HepG2 (cell line): ENCODE data around the gene NTSR2. TPM values are rescaled to one million over a fixed set of nuclear protein-coding genes. Genes with fewer than 3 reads are reported as not detected.

Source experiments
- AHR ChIP-seq: IDR thresholded peaks from 2 replicates; pipeline ENCODE4 v1.6.1; 2018; ENCODE audit warnings: missing genetic modification reagents, missing compliant biosample characterization
- ARID4A ChIP-seq: sonication (generic); formaldehyde crosslinking; IDR thresholded peaks from 2 replicates; pipeline ENCODE4 v1.5.0; 2020; ENCODE audit warnings: mild to moderate bottlenecking, missing genetic modification reagents, borderline replicate concordance
- CBX1 ChIP-seq: IDR thresholded peaks from one replicate; pipeline ENCODE4 v1.6.1; 2016; ENCODE audit warnings: antibody characterized with exemption, low read depth
- HBP1 ChIP-seq: IDR thresholded peaks from 2 replicates; pipeline ENCODE4 v1.6.1; 2016; ENCODE audit warnings: low read depth, control low read depth
- IKZF5 ChIP-seq: IDR thresholded peaks from 2 replicates; pipeline ENCODE4 v1.6.1; 2018; ENCODE audit warnings: missing genetic modification reagents, mild to moderate bottlenecking, missing compliant biosample characterization
- KDM5B ChIP-seq: sonication (generic); formaldehyde crosslinking; IDR thresholded peaks from 2 replicates; pipeline ENCODE4 v1.4.0; 2020; ENCODE audit warnings: missing genetic modification reagents, mild to moderate bottlenecking, borderline replicate concordance
- KLF13 ChIP-seq: sonication (generic); formaldehyde crosslinking; IDR thresholded peaks from 2 replicates; pipeline ENCODE4 v1.4.0; 2020; ENCODE audit warnings: mild to moderate bottlenecking, missing genetic modification reagents
- MIXL1 ChIP-seq: IDR thresholded peaks from 2 replicates; pipeline ENCODE4 v1.6.1; 2016
- MXD4 ChIP-seq: IDR thresholded peaks from 2 replicates; pipeline ENCODE4 v1.6.1; 2016; ENCODE audit warnings: mild to moderate bottlenecking, missing biosample characterization, missing genetic modification reagents
- NFIC ChIP-seq: IDR thresholded peaks from 2 replicates; pipeline ENCODE4 v1.6.1; 2012; ENCODE audit warnings: mild to moderate bottlenecking, low read length, inconsistent platforms
- RARA ChIP-seq: IDR thresholded peaks from 2 replicates; pipeline ENCODE4 v1.6.1; 2016; ENCODE audit warnings: missing genetic modification reagents, missing compliant biosample characterization
- SNAPC2 ChIP-seq: sonication (generic); formaldehyde crosslinking; IDR thresholded peaks from 2 replicates; pipeline ENCODE4 v1.8.1; 2022; ENCODE audit warnings: mild to moderate bottlenecking, missing genetic modification reagents
- TBX3 ChIP-seq: fragments of 450-650 bp; IDR thresholded peaks from 2 replicates; pipeline ENCODE4 v1.6.1; 2017; ENCODE audit warnings: antibody characterized with exemption, mild to moderate bottlenecking, inconsistent platforms, borderline replicate concordance
- TERF1 ChIP-seq: sonication (generic); formaldehyde crosslinking; IDR thresholded peaks from 2 replicates; pipeline ENCODE4 v1.8.0; 2022; ENCODE audit warnings: mild to moderate bottlenecking, missing genetic modification reagents, moderate library complexity
- THAP11 ChIP-seq: IDR thresholded peaks from 2 replicates; pipeline ENCODE4 v1.6.1; 2016; ENCODE audit warnings: missing biosample characterization, missing genetic modification reagents
- ZNF331 ChIP-seq: sonication (generic); formaldehyde crosslinking; IDR thresholded peaks from 2 replicates; pipeline ENCODE4 v1.4.0; 2020; ENCODE audit warnings: missing genetic modification reagents
- ZNF510 ChIP-seq: sonication (generic); formaldehyde crosslinking; IDR thresholded peaks from 2 replicates; pipeline ENCODE4 v1.4.0; 2020; ENCODE audit warnings: low read depth, mild to moderate bottlenecking, missing genetic modification reagents
- ZNF558 ChIP-seq: sonication (generic); formaldehyde crosslinking; IDR thresholded peaks from 2 replicates; pipeline ENCODE4 v1.9.0; 2022; ENCODE audit warnings: mild to moderate bottlenecking, missing genetic modification reagents, borderline replicate concordance
- ZNF564 ChIP-seq: sonication (generic); formaldehyde crosslinking; IDR thresholded peaks from 2 replicates; pipeline ENCODE4 v1.8.1; 2023; ENCODE audit warnings: mild to moderate bottlenecking, missing genetic modification reagents
- ZNF607 ChIP-seq: sonication (generic); formaldehyde crosslinking; IDR thresholded peaks from 2 replicates; pipeline ENCODE4 v1.5.1; 2020; ENCODE audit warnings: missing genetic modification reagents, mild to moderate bottlenecking, borderline replicate concordance
- ZNF781 ChIP-seq: sonication (generic); formaldehyde crosslinking; IDR thresholded peaks from 2 replicates; pipeline ENCODE4 v1.5.1; 2020; ENCODE audit warnings: borderline replicate concordance, mild to moderate bottlenecking, missing genetic modification reagents; ENCODE audit errors: not compliant biosample characterization
- ZNF891 ChIP-seq: sonication (generic); formaldehyde crosslinking; IDR thresholded peaks from 2 replicates; pipeline ENCODE4 v1.5.0; 2020; ENCODE audit warnings: mild to moderate bottlenecking, missing genetic modification reagents
- polyA plus RNA-seq, 8 experiments: library from polyadenylated mRNA; depleted of rRNA in 3 of 8; stranded (reverse) in 7 of 8; unstranded in 1 of 8; fragments of >200 nt; fragmentation: Illumina TruSeq in 4 of 8; extraction: Trizol in 4 of 8; gene quantifications; 2 replicates each; pipeline versions ENCODE4 v1.2.1 to v1.2.3, GENCODE V29; 2011 to 2016; ENCODE audit warnings: low read depth in 4 of 8, missing spikeins in 1 of 8, mixed read lengths in 1 of 8; ENCODE audit not compliant: insufficient read depth in 1 of 8
- total RNA-seq, 5 experiments: library from RNA; depleted of rRNA; stranded (reverse); fragments of >200 nt; fragmentation: Illumina TruSeq; extraction: Trizol; gene quantifications; 2 replicates each; pipeline ENCODE4 v1.2.3, GENCODE V29; 2016; ENCODE audit warnings: low read depth in 1 of 5

The NTSR2 gene
- total and polyA plus RNA-seq, 2 of the 13 experiments (the other 11 are each of a cell fraction or from before 2014, with no cell fraction given): not detected

- TF ChIP-seq NFIC: no peak
- no peak for TF ChIP-seq THAP11
- TF ChIP-seq ZNF331 (CRISPR knock-in tag): 0 out of 2 replicates have a peak, but pooled peaks have one; percentile 17
- TF ChIP-seq ZNF510 (CRISPR knock-in tag): no peak
- no peak for TF ChIP-seq ZNF781 (CRISPR knock-in tag)
- TF ChIP-seq MIXL1 (CRISPR knock-in tag): no peak
- no peak for TF ChIP-seq ZNF558 (CRISPR knock-in tag)
- TF ChIP-seq IKZF5: 0 out of 2 replicates have a peak, but pooled peaks have one; percentile 33
- 0 out of 2 replicates have a peak, but pooled peaks have one; percentile 29 for TF ChIP-seq KDM5B (CRISPR knock-in tag)
- 0 out of 2 replicates have a peak, but pooled peaks have one; percentile 67 for TF ChIP-seq HBP1 (CRISPR knock-in tag)
- TF ChIP-seq KLF13 (CRISPR knock-in tag): no peak
- TF ChIP-seq TERF1: no peak
- peak; percentile 89 for TF ChIP-seq RARA
- peak; percentile 43; the same call in 1 of the 2 replicates for TF ChIP-seq ZNF891 (CRISPR knock-in tag)
- no peak for TF ChIP-seq ZNF607 (CRISPR knock-in tag)
- no peak for TF ChIP-seq AHR (CRISPR knock-in tag)
- TF ChIP-seq MXD4 (CRISPR knock-in tag): 0 out of 2 replicates have a peak, but pooled peaks have one; percentile 46
- TF ChIP-seq TBX3: no peak
- no peak for TF ChIP-seq CBX1
- no peak for TF ChIP-seq ZNF564 (CRISPR knock-in tag)
- TF ChIP-seq ARID4A: peak; percentile 20; the same call in 1 of the 2 replicates
- no peak for TF ChIP-seq SNAPC2 (CRISPR knock-in tag)
Observed at GRCh38 chr2:11680182-11680900, 10.3 kb upstream of the NTSR2 start (continued).
